Gastroesophageal sphincter (tissue), 3 donors: Measurements from ENCODE around the gene HPRT1.

Experiments
- CTCF ChIP-seq, 4 experiments: fragments of 200-600 bp in 2 of 4; fragments of 450-650 bp in 2 of 4; sonication (generic) in 1 of 4; IDR thresholded peaks; one replicate each; pipeline ENCODE4 v1.5.1; 2017 to 2019; ENCODE audit warnings: antibody characterized with exemption in 4 of 4, mild to moderate bottlenecking in 2 of 4, moderate library complexity in 2 of 4
- POLR2A ChIP-seq, 2 donors: fragments of 450-650 bp; IDR thresholded peaks; one replicate each; pipeline ENCODE4 v1.6.1; 2017; ENCODE audit warnings: antibody characterized with exemption in 2 of 2, mild to moderate bottlenecking in 2 of 2, moderate library complexity in 1 of 2

- TF ChIP-seq POLR2A (IDR thresholded peaks at IDR 0.05) (no peak), CTCF (IDR thresholded peaks at IDR 0.05) (no peak)
Observed at GRCh38 chrX:134533952-134534351, 74.0 kb downstream of the HPRT1 start.
